GM23338 (cell line): Measurements from ENCODE around the gene SDF2L1. TPM values are rescaled to one million over a fixed set of nuclear protein-coding genes. Genes with fewer than 3 reads are reported as not detected.

Experiments
- ATAC-seq: fragments of 200-7000 bp; cut with Tn5 transposase; 3 replicates; pipeline ENCODE4 v1.9.1; 2020
- DNase-seq: peaks from one replicate; pipeline ENCODE4 v3.0.0-alpha.2; 2015; ENCODE audit warnings: low spot score
- H2AFZ ChIP-seq: fragments of 200-600 bp; sonication (generic); 2 replicates; pipeline ENCODE4 v1.8.0; 2016; ENCODE audit warnings: antibody characterized with exemption, mild to moderate bottlenecking, moderate library complexity
- H3F3A ChIP-seq: fragments of 200-600 bp; sonication (generic); replicated peaks from 2 replicates; pipeline ENCODE4 v1.8.0; 2017; ENCODE audit warnings: antibody characterized with exemption, mixed run types, low read depth
- H3K27ac ChIP-seq: fragments of 200-600 bp; sonication (generic); 2 replicates; pipeline ENCODE4 v1.6.1; 2016; ENCODE audit warnings: low read depth
- H3K27me3 ChIP-seq: fragments of 200-600 bp; sonication (generic); 2 replicates; pipeline ENCODE4 v1.8.0; 2016; ENCODE audit warnings: mild to moderate bottlenecking, mixed run types, moderate library complexity; ENCODE audit not compliant: insufficient read depth
- H3K36me3 ChIP-seq: fragments of 200-600 bp; sonication (generic); 2 replicates; pipeline ENCODE4 v1.8.0; 2016; ENCODE audit warnings: mild to moderate bottlenecking; ENCODE audit not compliant: insufficient read depth
- H3K4me1 ChIP-seq: fragments of 200-600 bp; sonication (generic); 2 replicates; pipeline ENCODE4 v1.8.0; 2016; ENCODE audit warnings: mild to moderate bottlenecking, moderate library complexity; ENCODE audit not compliant: insufficient read depth
- H3K4me2 ChIP-seq: fragments of 200-600 bp; sonication (generic); 2 replicates; pipeline ENCODE4 v1.7.1; 2017; ENCODE audit warnings: mixed run types
- H3K4me3 ChIP-seq: fragments of 200-600 bp; sonication (generic); 2 replicates; pipeline ENCODE4 v1.6.1; 2016; ENCODE audit warnings: mixed run types
- H3K79me2 ChIP-seq: fragments of 200-600 bp; sonication (generic); replicated peaks from 2 replicates; pipeline ENCODE4 v1.8.0; 2017; ENCODE audit warnings: mild to moderate bottlenecking; ENCODE audit not compliant: insufficient read depth
- H3K9me2 ChIP-seq: fragments of 200-600 bp; sonication (generic); 2 replicates; pipeline ENCODE4 v1.8.0; 2017; ENCODE audit not compliant: insufficient read depth
- H4K20me1 ChIP-seq: fragments of 200-600 bp; sonication (generic); replicated peaks from 2 replicates; pipeline ENCODE4 v1.8.0; 2017; ENCODE audit warnings: mild to moderate bottlenecking; ENCODE audit not compliant: insufficient read depth
- H3K27ac Mint-ChIP-seq: 2 replicates; pipeline ENCODE4 v1.8.0; 2020; ENCODE audit warnings: inconsistent platforms, mild to moderate bottlenecking, moderate library complexity, mixed read lengths
- H3K27me3 Mint-ChIP-seq: 3 replicates; pipeline ENCODE4 v1.8.0; 2022; ENCODE audit warnings: low read depth, mild to moderate bottlenecking, moderate library complexity, mixed read lengths, inconsistent platforms; ENCODE audit not compliant: insufficient read depth, poor library complexity
- H3K36me3 Mint-ChIP-seq: 3 replicates; pipeline ENCODE4 v1.8.0; 2021; ENCODE audit warnings: low read depth, mild to moderate bottlenecking, inconsistent platforms, moderate library complexity, mixed read lengths
- H3K4me1 Mint-ChIP-seq: 3 replicates; pipeline ENCODE4 v1.8.0; 2020; ENCODE audit warnings: mild to moderate bottlenecking, inconsistent platforms, mixed read lengths
- H3K4me3 Mint-ChIP-seq: 3 replicates; pipeline ENCODE4 v1.8.0; 2021; ENCODE audit warnings: moderate library complexity, mild to moderate bottlenecking, inconsistent platforms, mixed read lengths
- H3K9me3 Mint-ChIP-seq: 3 replicates; pipeline ENCODE4 v1.8.0; 2020; ENCODE audit warnings: moderate library complexity, mild to moderate bottlenecking, inconsistent platforms, mixed read lengths
- CREB1 ChIP-seq: fragments of 250-450 bp; sonication (Bioruptor Pico); IDR thresholded peaks from 2 replicates; pipeline ENCODE4 v1.5.0; 2020; ENCODE audit warnings: low read depth, mild to moderate bottlenecking, moderate library complexity
- CTCF ChIP-seq, 2 experiments: fragments of 200-600 bp in 1 of 2; sonication (generic) in 1 of 2; conservative IDR thresholded peaks; 2 replicates each; pipeline versions ENCODE4 v1.5.1 to v1.6.1; 2016 to 2017; ENCODE audit warnings: antibody characterized with exemption in 2 of 2, low read depth in 2 of 2, mild to moderate bottlenecking in 2 of 2, moderate library complexity in 1 of 2
- ETS1 ChIP-seq: IDR thresholded peaks from 2 replicates; pipeline ENCODE4 v1.6.1; 2016; ENCODE audit warnings: antibody characterized with exemption
- EZH2 ChIP-seq: fragments of 200-600 bp; sonication (generic); IDR thresholded peaks from one replicate; pipeline ENCODE4 v1.8.0; 2017; ENCODE audit warnings: antibody characterized with exemption, mild to moderate bottlenecking, low read depth; ENCODE audit not compliant: unreplicated experiment
- JUNB ChIP-seq: IDR thresholded peaks from one replicate; pipeline ENCODE4 v1.6.1; 2016; ENCODE audit warnings: antibody characterized with exemption; ENCODE audit not compliant: unreplicated experiment
- NANOG ChIP-seq: IDR thresholded peaks from 2 replicates; pipeline ENCODE4 v1.6.1; 2016; ENCODE audit warnings: antibody characterized with exemption, borderline replicate concordance
- POLR2AphosphoS5 ChIP-seq: IDR thresholded peaks from 2 replicates; pipeline ENCODE4 v1.6.1; 2016; ENCODE audit warnings: antibody characterized with exemption, low read depth
- REST ChIP-seq: IDR thresholded peaks from one replicate; pipeline ENCODE4 v1.6.1; 2018; ENCODE audit warnings: antibody characterized with exemption; ENCODE audit not compliant: unreplicated experiment
- STAT1 ChIP-seq: IDR thresholded peaks from one replicate; pipeline ENCODE4 v1.6.1; 2016; ENCODE audit warnings: antibody characterized with exemption; ENCODE audit not compliant: unreplicated experiment
- ZNF114 ChIP-seq: fragments of 250-450 bp; sonication (Bioruptor Pico); IDR thresholded peaks from 2 replicates; pipeline ENCODE4 v1.5.0; 2020; ENCODE audit warnings: mild to moderate bottlenecking, moderate library complexity
- ZNF331 ChIP-seq: fragments of 250-450 bp; sonication (Bioruptor Pico); IDR thresholded peaks from 2 replicates; pipeline ENCODE4 v1.5.0; 2020; ENCODE audit warnings: low read depth, mild to moderate bottlenecking, moderate library complexity
- ZNF462 ChIP-seq: fragments of 250-450 bp; sonication (Bioruptor Pico); IDR thresholded peaks from 2 replicates; pipeline ENCODE4 v1.5.0; 2020; ENCODE audit warnings: mild to moderate bottlenecking, moderate library complexity
- polyA plus RNA-seq: library from polyadenylated mRNA; unstranded; fragments of >200 nt; fragmentation: Nextera tagmentation; extraction: Ambion mirVana; gene quantifications from 2 replicates; pipeline ENCODE4 v1.2.1, GENCODE V29; 2016
- total RNA-seq: library from RNA; depleted of rRNA; stranded (reverse); fragments of >200 nt; shearing (Covaris generic); gene quantifications from 2 replicates; pipeline ENCODE4 v1.2.3, GENCODE V29; 2014

The SDF2L1 gene
- total and polyA plus RNA-seq, 2 experiments from 2014 or later: 62.3 to 72.7 TPM

GRCh38 chr22:21660904-21661303, 18.8 kb downstream of the SDF2L1 start (continued):
- TF ChIP-seq ETS1: no peak
- TF ChIP-seq ZNF462: no peak
- TF ChIP-seq ZNF114: no peak
- TF ChIP-seq JUNB: no peak

GRCh38 chr22:21661991-21662390, 19.9 kb downstream of the SDF2L1 start:
- H3K4me2 ChIP-seq: no peak overlapping the region
- H3K79me2 ChIP-seq: peaks cover 3% of the 10 kb centered on the region
- peaks cover under 1% of the 10 kb centered on the region; the same call in 2 of the 3 replicates for H3K36me3 Mint-ChIP-seq
- H3K27me3 Mint-ChIP-seq: peaks cover 23% of the 10 kb centered on the region
- ATAC-seq (no peak), DNase-seq (no peak)
- peaks cover 1% of the 10 kb centered on the region for H3K4me1 ChIP-seq
- H3K27ac Mint-ChIP-seq: no peak overlapping the region
- H3K4me3 ChIP-seq: no peak overlapping the region
- no peak overlapping the region for H3K27ac ChIP-seq
- H2AFZ ChIP-seq: no peak overlapping the region
- no peaks in the 10 kb centered on the region; the same call in 1 of the 3 replicates for H3K9me3 Mint-ChIP-seq
- H3K4me1 Mint-ChIP-seq: peaks cover 13% of the 10 kb centered on the region
- H3F3A ChIP-seq: peaks cover 21% of the 10 kb centered on the region
- no peaks in the 10 kb centered on the region for H3K27me3 ChIP-seq
- H3K4me3 Mint-ChIP-seq: no peak overlapping the region
- no peaks in the 10 kb centered on the region for H3K36me3 ChIP-seq
- no peaks in the 10 kb centered on the region for H3K9me2 ChIP-seq
- H4K20me1 ChIP-seq: no peaks in the 10 kb centered on the region
- TF ChIP-seq REST (no peak), EZH2 (no peak), STAT1 (no peak), CTCF (conservative IDR thresholded peaks at IDR 0.05; ENCODE audit: low read depth in 2 of 2) (no peak), JUNB (no peak), ETS1 (no peak), POLR2AphosphoS5 (no peak), ZNF114 (no peak), NANOG (no peak), ZNF331 (CRISPR knock-in tag) (no peak), CREB1 (no peak)
